HG03457 (cell line): ENCODE measurements around the gene PAX1.

Experiments
- ATAC-seq: cut with Tn5 transposase; IDR thresholded peaks from one replicate; pipeline ENCODE4 v1.9.1; 2021; ENCODE audit warnings: moderate number of reproducible peaks; ENCODE audit not compliant: unreplicated experiment

The PAX1 gene

GRCh38 chr20:21725892-21726291 lies 20.4 kb downstream of the PAX1 start:
- ATAC-seq, result no peak

- ATAC-seq, result no peak
Measured at GRCh38 chr20:21729316-21729715, 23.9 kb downstream of the PAX1 start.

DNA sequence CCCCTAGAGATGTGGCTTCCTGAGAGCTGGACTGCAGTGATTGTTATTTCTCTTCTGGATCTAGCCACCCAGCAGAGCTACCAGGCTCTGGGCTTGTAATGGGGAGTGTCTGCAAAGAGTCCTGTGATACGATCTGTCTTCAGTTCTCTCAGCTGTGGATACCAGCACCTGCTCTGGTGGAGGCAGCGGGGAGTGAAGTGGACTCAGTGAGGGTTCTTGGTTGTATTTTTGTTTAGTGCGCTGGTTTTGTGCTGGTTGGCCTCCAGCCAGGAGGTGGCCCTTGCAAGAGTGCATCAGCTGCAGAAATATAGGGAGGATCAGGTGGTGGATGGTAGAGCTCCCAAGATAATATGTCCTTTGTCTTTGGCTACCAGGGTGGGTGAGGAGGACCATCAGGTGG lies 33.7 kb downstream of the PAX1 start:
- no peak for ATAC-seq

- no peak for ATAC-seq
Measured at GRCh38 chr20:21739682-21740081, 34.2 kb downstream of the PAX1 start.

- no peak for ATAC-seq
Measured at GRCh38 chr20:21741266-21741665, 35.8 kb downstream of the PAX1 start.

DNA sequence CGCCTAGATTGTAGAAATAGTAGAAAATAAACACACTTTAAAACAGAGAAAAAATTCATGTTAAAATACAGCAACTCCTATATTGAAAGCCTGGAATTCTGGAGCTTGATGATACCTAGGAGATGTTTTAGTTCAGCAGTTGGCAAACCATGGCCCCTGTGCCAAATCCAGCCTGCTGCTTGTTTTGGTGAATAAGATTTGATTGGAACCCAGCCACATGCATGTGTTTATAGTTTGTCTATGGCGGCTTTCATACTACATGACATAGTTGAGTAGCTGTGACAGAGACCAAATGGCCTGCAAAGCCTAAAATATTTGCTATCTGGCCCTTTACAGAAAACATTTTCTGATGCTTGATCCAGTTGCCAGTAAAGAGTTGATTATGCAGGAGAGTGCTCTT lies 57.2 kb downstream of the PAX1 start:
- no peak for ATAC-seq

GRCh38 chr20:21767200-21767738 lies 61.8 kb downstream of the PAX1 start:
- ATAC-seq, result no peak

- ATAC-seq, result no peak
Measured at GRCh38 chr20:21767739-21768223, 62.3 kb downstream of the PAX1 start.
